ENCODE results near the gene BSN.

DNA sequence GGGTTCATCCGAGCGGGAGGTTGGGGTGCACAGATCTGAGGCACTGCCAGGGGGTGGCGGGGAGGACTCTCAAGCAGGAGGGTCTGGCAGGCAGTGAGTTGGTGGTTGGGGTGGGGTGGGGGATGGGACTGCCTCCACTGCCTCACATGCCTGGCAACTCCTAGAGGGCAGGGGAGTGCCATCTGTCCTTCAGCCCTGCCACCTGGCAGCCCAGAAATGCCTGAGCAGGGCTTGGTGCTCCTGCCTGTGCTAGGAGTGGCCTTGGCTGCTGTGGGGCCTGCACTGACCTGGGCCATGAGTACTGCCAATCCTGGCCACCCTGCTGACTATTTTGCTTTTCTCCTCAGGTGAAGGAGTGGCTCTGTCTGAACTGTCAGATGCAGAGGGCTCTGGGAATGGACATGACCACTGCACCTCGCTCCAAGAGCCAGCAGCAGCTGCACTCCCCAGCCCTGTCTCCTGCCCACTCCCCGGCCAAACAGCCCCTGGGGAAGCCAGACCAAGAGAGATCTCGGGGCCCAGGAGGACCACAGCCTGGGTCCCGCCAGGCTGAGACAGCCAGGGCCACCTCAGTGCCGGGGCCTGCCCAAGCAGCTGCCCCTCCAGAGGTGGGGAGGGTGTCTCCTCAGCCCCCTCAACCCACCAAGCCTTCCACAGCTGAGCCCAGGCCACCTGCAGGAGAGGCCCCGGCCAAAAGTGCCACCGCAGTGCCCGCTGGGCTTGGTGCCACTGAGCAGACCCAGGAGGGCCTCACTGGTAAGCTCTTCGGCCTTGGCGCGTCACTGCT is 87.8 kb downstream of the BSN start:
- TF ChIP-seq POLR2AphosphoS5 (IDR thresholded peaks at IDR 0.05; ENCODE audit: low read depth, low read length), result no peak
- TF ChIP-seq TAF1 (IDR thresholded peaks at IDR 0.05; ENCODE audit: borderline replicate concordance, insufficient read depth, low read length), result no peak
